ENCODE results near the gene RIGI. TPM values are rescaled to one million over a fixed set of nuclear protein-coding genes. Genes with fewer than 3 reads are reported as not detected.
"Not testable (repeated sequence)": the region's sequence is repeated elsewhere in the genome, so short reads cannot be mapped to it uniquely, and the experiment has no call there.

RIGI gene
- 10 to 100 TPM in 1 of 12 donors, 1 to 10 TPM in 10, not detected in 1; 3.3 to 10.5 (median 7.4) TPM for polyA plus RNA-seq (ENCODE audit: insufficient read length in 12 of 12)
- long read RNA-seq, donor 1 = 0 reads
- long read RNA-seq, donor 2 = 0 reads
- long read RNA-seq, donor 3 = 0 reads
- long read RNA-seq, donor 4 = 0 reads
- long read RNA-seq, donor 5 = 0 reads
- long read RNA-seq, donor 6 = 0 reads
- long read RNA-seq, donor 7 = 0 reads
- long read RNA-seq, donor 8 = 0 reads
- long read RNA-seq, donor 9 = 0 reads
- long read RNA-seq, donor 10 = 0 reads
- long read RNA-seq, donor 11 = 0 reads

- peak; percentile 93 for DNase-seq
These were observed at the start of gene RIGI for GRCh38 chr9:32526041-32526706. Gene RIGI (minus strand): TSS chr9:32526196. CDS start chr9:32526166, 30 bp downstream.

- no peak for DNase-seq
These were observed 48.9 kb upstream of the RIGI start for GRCh38 chr9:32574858-32575257.

DNA sequence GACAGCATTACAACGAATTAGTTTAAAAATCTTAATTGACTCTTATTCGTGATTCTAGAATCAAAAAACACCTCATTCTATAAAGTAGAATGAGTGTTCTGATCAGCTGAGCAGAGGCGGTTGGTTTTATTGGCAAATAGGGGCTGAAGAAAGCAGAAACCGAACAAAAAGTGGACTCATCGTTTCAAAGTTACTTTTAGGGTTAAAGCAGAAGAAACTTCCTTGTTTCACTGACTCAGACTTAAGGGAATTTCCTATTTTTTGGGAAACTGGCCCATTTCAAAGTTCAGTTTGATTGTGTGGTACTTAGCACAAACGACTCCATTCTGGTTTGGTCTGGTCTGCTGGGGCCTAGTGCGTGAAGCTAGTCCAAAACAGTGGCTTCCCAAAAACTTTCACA, 47.8 kb upstream of the RIGI start:
- DNase-seq = no peak

- DNase-seq = peak; percentile 96
These were observed 47.0 kb upstream of the RIGI start, which contains the start of gene NDUFB6 for GRCh38 chr9:32572900-32573523. Gene NDUFB6 (minus strand): TSS chr9:32573159. CDS start chr9:32573060, 99 bp downstream.

GRCh38 chr9:32571969-32572899, 46.2 kb upstream of the RIGI start:
- peak; percentile 51 for DNase-seq

DNA sequence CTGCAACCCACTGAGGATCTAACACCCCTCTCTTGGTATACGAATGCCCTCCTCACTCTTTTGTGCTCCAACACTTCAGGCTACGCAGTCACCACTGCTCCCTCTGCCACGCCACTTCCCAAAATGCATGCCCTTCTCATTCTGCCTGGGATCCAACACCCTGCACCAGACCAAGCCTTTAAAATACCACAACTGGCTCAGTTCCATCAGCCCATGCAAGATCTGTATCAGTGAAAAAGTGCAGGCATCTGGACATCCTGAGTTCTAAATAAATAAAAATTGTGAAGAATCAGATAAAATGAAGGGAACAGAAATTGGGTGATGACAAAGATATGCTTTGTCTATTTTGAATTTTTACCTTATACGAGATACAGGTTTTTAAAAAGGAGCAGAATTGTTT, 44.3 kb upstream of the RIGI start:
- no peak for DNase-seq

DNA sequence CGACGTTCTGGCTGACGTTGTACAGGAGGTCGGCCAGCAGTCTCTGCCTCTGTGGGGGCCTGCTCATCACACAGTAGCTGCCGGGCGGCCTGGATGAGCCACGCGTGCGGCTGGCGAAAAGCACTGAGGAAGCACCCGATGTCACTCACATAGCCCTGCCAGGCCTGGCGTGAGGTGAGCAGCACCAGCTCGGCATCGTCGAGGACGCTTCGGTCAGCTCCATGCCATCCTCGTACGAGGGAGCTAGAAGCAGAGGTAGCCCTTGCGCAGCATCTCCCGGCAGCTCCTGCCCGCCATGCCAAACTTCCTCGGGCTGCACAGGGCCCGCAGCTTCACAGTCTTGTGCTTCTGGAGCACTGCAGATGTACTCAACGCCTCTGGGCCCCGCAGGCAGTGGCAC, 40.8 kb upstream of the RIGI start:
- DNase-seq = no peak

DNA sequence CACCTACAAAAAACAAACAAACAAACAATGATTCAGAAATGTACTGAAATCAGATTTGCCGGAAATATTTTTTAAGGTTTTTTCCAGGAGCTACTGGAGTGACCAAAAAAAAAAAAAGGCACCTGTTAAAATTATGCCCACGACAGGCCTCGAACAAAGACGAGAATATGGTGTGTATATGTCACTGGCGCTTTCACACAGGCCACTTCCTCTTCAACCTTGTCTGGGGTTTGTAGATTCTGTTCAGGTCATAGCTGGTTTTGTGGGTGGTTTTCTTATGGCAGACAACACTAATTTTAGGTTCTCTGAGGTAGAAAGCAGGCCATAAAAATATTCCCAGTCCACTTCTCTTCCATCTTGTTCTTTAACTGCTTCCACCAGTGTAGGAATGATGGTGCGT, 40.0 kb upstream of the RIGI start:
- DNase-seq = no peak

DNA sequence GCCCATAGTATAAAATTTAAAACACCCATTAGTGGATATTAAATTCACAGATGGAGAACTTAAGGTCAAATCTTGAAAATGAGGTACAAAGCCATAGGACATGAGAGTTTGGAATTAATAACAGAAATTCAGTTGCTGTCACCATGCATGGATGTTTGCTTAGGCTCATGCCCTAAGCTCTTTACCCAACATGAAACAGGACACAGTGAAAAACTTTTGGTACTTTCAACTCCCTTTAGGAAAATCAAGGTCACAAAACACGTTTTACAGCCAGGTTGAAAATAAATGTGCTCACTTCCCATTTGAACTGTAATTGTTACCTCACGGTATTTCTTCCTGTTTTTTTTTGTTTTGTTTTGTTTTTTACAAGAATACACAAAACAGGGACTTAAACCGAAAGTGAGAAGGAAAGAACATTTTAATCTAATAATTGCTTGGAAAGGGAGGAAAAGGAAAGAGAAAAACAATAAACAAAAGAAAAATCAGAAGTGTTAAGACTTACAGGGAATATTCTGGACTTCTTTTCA, 32.5 kb upstream of the RIGI start:
- no peak for DNase-seq

- DNase-seq = no peak
These were observed 28.6 kb upstream of the RIGI start for GRCh38 chr9:32554591-32554990.

DNA sequence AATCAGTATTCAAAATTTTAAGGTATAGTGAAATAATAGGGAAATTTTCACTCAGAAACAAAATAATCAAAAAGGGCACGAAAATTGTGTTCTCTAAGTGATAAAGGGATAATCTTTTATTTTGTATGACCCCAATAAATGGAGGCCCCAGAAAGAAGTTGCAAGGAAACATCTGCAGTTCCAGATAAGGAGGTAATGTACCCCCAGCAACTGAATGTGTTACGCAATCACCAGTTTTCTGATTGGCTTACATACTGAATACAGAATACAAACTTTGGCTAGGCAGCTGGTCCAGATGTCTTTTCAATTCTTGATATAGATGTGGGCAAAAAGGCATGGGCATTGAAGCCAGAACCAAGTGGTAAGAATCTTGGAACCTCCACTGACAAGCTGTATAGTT, 28.1 kb upstream of the RIGI start:
- no peak for DNase-seq

DNA sequence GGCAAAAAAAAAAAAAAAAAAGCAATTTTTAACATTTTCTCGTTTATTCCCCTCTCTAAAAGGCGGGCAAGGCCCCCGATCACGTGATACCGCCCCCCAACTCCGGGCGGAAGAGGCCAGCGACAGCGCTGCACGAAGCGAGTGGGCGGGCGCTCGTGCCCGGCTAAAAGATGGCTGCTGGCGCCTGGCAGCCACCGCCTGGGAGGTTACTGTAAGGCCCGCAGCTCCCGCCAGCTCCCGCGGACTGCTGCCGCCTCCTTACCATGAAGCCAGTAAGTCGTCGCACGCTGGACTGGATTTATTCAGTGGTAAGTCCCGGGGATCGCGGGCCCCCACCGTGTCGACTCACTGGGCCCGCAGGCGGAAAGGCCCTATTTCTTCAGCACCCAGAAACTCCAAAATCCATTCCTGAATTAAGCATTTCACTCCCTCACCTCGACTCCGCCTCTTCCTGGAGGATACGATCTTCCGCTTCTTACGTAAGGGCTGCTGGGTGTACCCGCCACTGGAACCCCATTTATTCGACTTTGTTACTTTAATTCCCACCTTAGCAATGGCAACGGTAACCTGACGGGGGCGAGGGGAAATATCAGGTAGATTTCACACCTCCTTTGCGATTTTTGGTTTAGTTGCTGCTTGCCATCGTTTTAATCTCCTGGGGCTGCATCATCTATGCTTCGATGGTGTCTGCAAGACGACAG, 26.3 kb upstream of the RIGI start, which contains the start of the genes SMIM27 and TOPORS:
Gene SMIM27 (plus strand): TSS at position 156 of the 701 bp plus-strand sequence. CDS start 108 bp downstream, at position 264.
Gene TOPORS (minus strand): TSS at position 415 of the 701 bp plus-strand sequence. CDS start 150 bp downstream, at position 265.
- DNase-seq = peak; percentile 96

- DNase-seq = no peak
These were observed 25.5 kb upstream of the RIGI start for GRCh38 chr9:32551276-32552051.

- DNase-seq = peak; percentile 96
These were observed 24.7 kb upstream of the RIGI start for GRCh38 chr9:32550562-32551275.

GRCh38 chr9:32550150-32550561, 24.2 kb upstream of the RIGI start:
- DNase-seq = peak; percentile 27

- DNase-seq = not testable (repeated sequence)
These were observed 22.2 kb upstream of the RIGI start for GRCh38 chr9:32548213-32548612.

DNA sequence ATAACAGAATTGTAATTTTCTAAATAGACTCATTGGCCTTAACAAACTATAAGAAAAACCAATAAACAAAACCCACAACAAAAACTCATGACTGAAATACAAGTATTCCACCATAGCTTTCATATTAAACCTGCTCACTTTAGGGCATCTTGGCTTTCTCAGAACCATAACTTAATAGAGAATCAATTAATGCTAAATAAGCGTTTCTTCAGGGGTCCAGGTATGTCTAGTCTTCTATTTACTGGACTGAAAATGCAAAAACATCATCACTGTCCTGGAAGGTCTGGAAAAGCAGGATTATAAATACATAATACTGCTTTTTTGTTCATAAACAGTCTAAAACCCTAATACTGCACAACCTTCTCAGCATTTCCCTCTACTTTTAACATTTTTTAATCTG, 19.9 kb upstream of the RIGI start:
- DNase-seq = no peak

GRCh38 chr9:32543047-32543446, 17.1 kb upstream of the RIGI start:
- no peak for DNase-seq

DNA sequence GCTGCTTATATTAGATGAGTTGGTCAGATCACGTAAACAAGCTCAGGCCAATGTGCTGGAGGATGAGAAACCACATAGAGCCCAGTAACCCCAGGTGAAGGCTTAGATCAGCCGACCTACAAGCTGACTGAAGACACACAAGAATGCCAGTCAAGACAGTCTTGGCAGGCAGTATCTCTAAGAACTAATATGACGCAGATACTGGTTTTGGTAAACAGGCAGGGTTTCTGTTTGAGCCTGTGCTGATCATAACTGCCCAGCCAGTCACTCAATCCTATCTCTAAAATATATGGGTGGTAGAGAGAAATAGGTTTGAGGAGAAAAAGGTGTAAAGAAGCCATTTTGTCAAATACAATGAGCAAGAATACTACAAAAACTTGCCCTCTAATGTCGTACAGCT, 7.8 kb upstream of the RIGI start:
- DNase-seq = no peak

Data from muscle of arm (tissue), 14 donors.